Measurements from ENCODE around the gene MIOX. TPM values are rescaled to one million over a fixed set of nuclear protein-coding genes. Genes with fewer than 3 reads are reported as not detected.

Gene MIOX
- total RNA-seq, 1 donor from 2014 or later: not detected

DNA sequence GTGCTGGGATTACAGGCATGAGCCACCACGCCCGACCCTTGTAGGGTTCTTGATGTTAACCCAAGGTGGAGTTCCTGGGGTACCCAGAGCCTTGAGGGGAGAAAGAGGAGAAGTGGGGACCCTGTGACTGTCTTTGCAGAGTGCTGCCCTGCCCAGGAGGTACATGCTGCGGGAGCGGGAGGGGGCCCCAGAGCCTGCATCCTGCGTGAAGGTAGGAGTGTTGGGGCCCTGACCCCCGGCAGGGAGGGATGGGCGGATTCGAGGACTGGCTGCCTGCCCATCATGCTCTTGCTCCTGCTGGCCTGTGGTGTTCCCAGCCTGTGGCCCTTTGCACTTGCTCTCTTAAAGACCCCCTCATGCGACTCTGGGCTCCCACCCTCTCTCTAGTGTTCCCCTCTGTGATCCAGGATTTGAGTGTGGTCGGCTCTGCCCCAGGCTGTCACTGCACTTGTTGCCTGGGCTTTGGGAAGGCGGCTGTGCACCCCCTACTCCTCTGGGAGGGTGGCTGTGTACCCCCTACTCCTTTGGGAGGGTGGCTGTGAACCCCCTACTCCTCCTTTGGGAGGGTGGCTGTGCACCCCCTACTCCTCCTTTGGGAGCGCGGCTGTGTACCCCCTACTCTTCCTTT, 34.3 kb downstream of the MIOX start:
- DNase-seq: no peak
- TF ChIP-seq, protein P1, sequence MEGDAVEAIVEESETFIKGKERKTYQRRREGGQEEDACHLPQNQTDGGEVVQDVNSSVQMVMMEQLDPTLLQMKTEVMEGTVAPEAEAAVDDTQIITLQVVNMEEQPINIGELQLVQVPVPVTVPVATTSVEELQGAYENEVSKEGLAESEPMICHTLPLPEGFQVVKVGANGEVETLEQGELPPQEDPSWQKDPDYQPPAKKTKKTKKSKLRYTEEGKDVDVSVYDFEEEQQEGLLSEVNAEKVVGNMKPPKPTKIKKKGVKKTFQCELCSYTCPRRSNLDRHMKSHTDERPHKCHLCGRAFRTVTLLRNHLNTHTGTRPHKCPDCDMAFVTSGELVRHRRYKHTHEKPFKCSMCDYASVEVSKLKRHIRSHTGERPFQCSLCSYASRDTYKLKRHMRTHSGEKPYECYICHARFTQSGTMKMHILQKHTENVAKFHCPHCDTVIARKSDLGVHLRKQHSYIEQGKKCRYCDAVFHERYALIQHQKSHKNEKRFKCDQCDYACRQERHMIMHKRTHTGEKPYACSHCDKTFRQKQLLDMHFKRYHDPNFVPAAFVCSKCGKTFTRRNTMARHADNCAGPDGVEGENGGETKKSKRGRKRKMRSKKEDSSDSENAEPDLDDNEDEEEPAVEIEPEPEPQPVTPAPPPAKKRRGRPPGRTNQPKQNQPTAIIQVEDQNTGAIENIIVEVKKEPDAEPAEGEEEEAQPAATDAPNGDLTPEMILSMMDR (IDR thresholded peaks at IDR 0.05): no peak
- H3K9me3 ChIP-seq: no peaks in the 10 kb centered on the region
- H3K4me1 ChIP-seq: peaks cover 13% of the 10 kb centered on the region
- H3K4me3 ChIP-seq: no peak overlapping the region
- H3K27me3 ChIP-seq (ENCODE audit: low read depth): no peaks in the 10 kb centered on the region
- no peak overlapping the region for H3K27ac ChIP-seq
- peaks cover 81% of the 10 kb centered on the region for H3K36me3 ChIP-seq
- ATAC-seq: no peak
- intact Hi-C loops (cut with DNase I): no loop called here

DNA sequence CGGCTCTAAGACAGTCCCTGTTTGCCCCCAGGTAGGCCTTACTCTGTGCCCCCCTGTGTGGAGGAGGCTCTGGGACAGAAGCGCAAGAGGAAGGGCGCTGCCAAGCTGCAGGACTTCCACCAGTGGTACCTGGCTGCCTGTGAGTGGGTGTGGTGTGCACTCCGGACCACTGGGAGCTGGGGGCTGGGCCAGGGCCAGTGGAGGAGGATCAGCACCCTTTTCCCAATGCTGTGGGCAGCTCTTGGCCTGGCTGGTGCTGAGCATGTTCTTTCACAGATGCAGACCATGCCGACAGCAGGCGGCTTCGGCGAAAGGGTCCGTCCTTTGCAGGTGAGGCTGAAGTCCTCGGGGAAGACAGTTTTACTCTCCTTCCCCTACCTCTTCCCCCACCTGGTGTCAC, 35.1 kb downstream of the MIOX start:
- H3K4me1 ChIP-seq: peaks cover 18% of the 10 kb centered on the region
- H3K4me3 ChIP-seq: no peak overlapping the region
- H3K9me3 ChIP-seq: no peaks in the 10 kb centered on the region
- no peak for ATAC-seq
- TF ChIP-seq, protein P1 (IDR thresholded peaks at IDR 0.05): no peak
- H3K36me3 ChIP-seq: peaks cover 74% of the 10 kb centered on the region
- H3K27me3 ChIP-seq (ENCODE audit: low read depth): no peaks in the 10 kb centered on the region
- no peak for DNase-seq
- intact Hi-C loops (cut with DNase I): no loop called here
- no peak overlapping the region for H3K27ac ChIP-seq

DNA sequence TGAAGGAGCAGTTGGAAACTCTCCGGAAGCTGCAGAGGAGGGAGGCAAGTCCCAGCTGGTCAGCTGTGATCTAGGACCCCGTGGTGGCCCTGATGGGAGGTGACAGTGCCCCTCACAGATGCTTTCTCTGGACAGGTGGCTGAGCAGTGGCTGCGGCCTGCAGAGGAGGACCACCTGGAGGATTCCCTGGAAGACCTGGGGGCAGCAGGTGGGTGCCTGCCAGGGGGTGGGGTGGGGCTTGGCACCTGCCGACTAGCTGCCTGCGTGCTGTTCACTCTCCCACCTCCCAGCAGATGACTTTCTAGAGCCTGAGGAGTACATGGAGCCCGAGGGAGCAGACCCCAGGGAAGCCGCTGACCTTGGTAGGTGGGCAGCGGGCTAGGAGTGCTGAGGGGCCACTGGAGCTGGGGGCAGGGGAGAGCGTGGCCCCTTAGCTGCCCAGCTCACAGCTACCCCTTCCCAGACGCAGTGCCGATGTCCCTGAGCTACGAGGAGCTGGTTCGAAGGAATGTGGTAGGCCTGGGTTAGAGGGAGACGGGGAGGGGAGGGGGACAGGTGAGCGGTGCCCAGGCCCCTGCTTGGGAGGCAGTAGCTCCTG, 35.6 kb downstream of the MIOX start:
- H3K4me1 ChIP-seq: peaks cover 24% of the 10 kb centered on the region
- no peaks in the 10 kb centered on the region for H3K9me3 ChIP-seq
- no peak overlapping the region for H3K27ac ChIP-seq
- DNase-seq: no peak
- intact Hi-C loops (cut with DNase I): no loop called here
- H3K4me3 ChIP-seq: no peak overlapping the region
- ATAC-seq: no peak
- TF ChIP-seq, protein P1 (IDR thresholded peaks at IDR 0.05): no peak
- peaks cover 68% of the 10 kb centered on the region for H3K36me3 ChIP-seq
- no peaks in the 10 kb centered on the region for H3K27me3 ChIP-seq (ENCODE audit: low read depth)

DNA sequence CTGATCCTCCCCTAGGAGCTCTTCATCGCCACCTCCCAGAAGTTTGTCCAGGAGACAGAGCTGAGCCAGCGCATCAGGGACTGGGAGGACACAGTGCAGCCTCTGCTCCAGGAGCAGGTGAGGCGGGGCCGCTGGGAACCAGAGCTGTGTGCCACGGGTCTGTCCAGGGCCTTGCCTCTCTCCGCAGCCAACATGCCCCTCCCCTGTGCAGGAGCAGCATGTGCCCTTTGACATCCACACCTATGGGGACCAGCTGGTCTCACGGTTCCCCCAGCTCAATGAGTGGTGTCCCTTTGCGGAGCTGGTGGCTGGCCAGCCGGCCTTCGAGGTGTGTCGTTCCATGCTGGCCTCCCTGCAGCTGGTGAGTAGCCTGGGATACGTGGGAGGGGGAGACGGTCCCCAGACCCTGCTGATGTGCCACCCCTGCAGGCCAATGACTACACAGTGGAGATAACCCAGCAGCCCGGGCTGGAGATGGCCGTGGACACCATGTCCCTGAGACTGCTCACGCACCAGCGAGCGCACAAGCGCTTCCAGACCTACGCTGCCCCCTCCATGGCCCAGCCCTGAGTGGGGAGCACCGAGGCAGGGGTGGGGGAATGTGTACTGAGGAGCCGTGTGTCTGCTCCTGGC, 36.3 kb downstream of the MIOX start:
- TF ChIP-seq, protein P1 (IDR thresholded peaks at IDR 0.05): no peak
- intact Hi-C loops (cut with DNase I): no loop called here
- ATAC-seq (no peak), DNase-seq (no peak)
- H3K9me3 ChIP-seq: no peaks in the 10 kb centered on the region
- H3K36me3 ChIP-seq: peaks cover 62% of the 10 kb centered on the region
- H3K27me3 ChIP-seq (ENCODE audit: low read depth): no peaks in the 10 kb centered on the region
- H3K4me3 ChIP-seq: no peak overlapping the region
- no peak overlapping the region for H3K27ac ChIP-seq
- H3K4me1 ChIP-seq: peaks cover 30% of the 10 kb centered on the region

DNA sequence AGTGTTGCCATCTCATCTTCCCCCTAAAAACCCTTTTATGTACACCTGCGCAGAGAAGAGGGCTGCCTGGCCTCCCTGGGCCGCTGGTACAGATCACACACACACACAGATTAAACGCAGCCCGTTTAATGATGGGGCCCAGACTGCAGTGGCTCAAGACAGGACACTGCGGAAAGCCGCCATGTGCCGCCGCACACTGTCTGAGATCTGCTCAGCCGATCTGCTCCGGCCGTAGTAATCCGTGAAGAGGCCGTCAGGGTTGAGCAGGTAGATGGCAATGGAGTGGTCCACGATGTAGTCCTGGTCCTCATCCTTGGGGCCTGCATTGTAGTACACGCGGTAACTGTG, 36.8 kb downstream of the MIOX start:
- no peak overlapping the region for H3K4me3 ChIP-seq
- H3K27me3 ChIP-seq (ENCODE audit: low read depth): no peaks in the 10 kb centered on the region
- peaks cover 57% of the 10 kb centered on the region for H3K36me3 ChIP-seq
- ATAC-seq: no peak
- H3K9me3 ChIP-seq: no peaks in the 10 kb centered on the region
- DNase-seq: no peak
- H3K4me1 ChIP-seq: peaks cover 35% of the 10 kb centered on the region
- intact Hi-C loops (cut with DNase I): no loop called here
- no peak overlapping the region for H3K27ac ChIP-seq
- TF ChIP-seq, protein P1 (IDR thresholded peaks at IDR 0.05): no peak

All from lower lobe of right lung (tissue), 2 donors.